A549 (cell line): ENCODE measurements around the gene OR4D9.

ENCODE experiments used
- CHD4 ChIP-seq: fragments of 200-600 bp; sonication (generic); IDR thresholded peaks from 2 replicates; pipeline ENCODE4 v1.6.1; 2016; ENCODE audit warnings: antibody characterized with exemption, mild to moderate bottlenecking, borderline replicate concordance
- CTCF ChIP-seq: fragments of >200 bp; sonication (Bioruptor Twin); formaldehyde crosslinking; IDR thresholded peaks from 3 replicates; pipeline ENCODE4 v1.5.1; 2016
- ESRRA ChIP-seq: fragments of 150-350 bp; IDR thresholded peaks from 2 replicates; pipeline ENCODE4 v1.6.1; 2014; ENCODE audit warnings: mild to moderate bottlenecking, low read length, borderline replicate concordance
- HDAC2 ChIP-seq: fragments of 200-600 bp; sonication (generic); IDR thresholded peaks from 2 replicates; pipeline ENCODE4 v1.6.1; 2016
- JUN ChIP-seq, 2 experiments: fragments of >200 bp; sonication (Bioruptor Twin); formaldehyde crosslinking; IDR thresholded peaks; 2 replicates in 1 of 2; 3 replicates in 1 of 2; pipeline ENCODE4 v1.6.1; 2016 to 2017
- MAX ChIP-seq: IDR thresholded peaks from 2 replicates; pipeline ENCODE4 v1.6.1; 2012
- NFE2L2 ChIP-seq: fragments of 150-350 bp; conservative IDR thresholded peaks from 2 replicates; pipeline ENCODE4 v1.6.1; 2014; ENCODE audit warnings: low read length
- POLR2A ChIP-seq: IDR thresholded peaks from 2 replicates; pipeline ENCODE4 v1.6.1; 2012; ENCODE audit warnings: mild to moderate bottlenecking, low read length
- POLR2AphosphoS2 ChIP-seq: conservative IDR thresholded peaks from 2 replicates; pipeline ENCODE4 v1.6.1; 2012; ENCODE audit warnings: low read length, improper control_type of control experiment, inconsistent platforms
- REST ChIP-seq: fragments of 200-600 bp; sonication (generic); IDR thresholded peaks from 2 replicates; pipeline ENCODE4 v1.6.1; 2016; ENCODE audit warnings: antibody characterized with exemption, mild to moderate bottlenecking, moderate library complexity

- TF ChIP-seq MAX = no peak
- no peak for TF ChIP-seq NFE2L2
- TF ChIP-seq CTCF = no peak
- TF ChIP-seq REST = no peak
- no peak for TF ChIP-seq HDAC2
- no peak for TF ChIP-seq POLR2AphosphoS2
- no peak for TF ChIP-seq POLR2A
- no peak for TF ChIP-seq CHD4
- TF ChIP-seq ESRRA = no peak
- TF ChIP-seq JUN (IDR thresholded peaks at IDR 0.05) = no peak
These were observed 336 bp downstream of the OR4D9 start for GRCh38 chr11:59511675-59512074.
